OCI-LY3 (cell line): Measurements from ENCODE around the gene MN1.

Source experiments
- CTCF ChIP-seq: fragments of 200-600, 300-600 bp; sonication (generic); IDR thresholded peaks from 2 replicates; pipeline ENCODE4 v1.5.1; 2014; ENCODE audit warnings: antibody characterized with exemption, low read length, low read depth
- EZH2phosphoT487 ChIP-seq: fragments of 200-600 bp; shearing (Covaris generic); IDR thresholded peaks from 2 replicates; pipeline ENCODE4 v1.6.1; 2018; ENCODE audit warnings: antibody characterized with exemption, mixed run types, low read depth

- TF ChIP-seq CTCF (no peak), EZH2phosphoT487 (no peak)
These were observed 46.6 kb downstream of the MN1 start for GRCh38 chr22:27754888-27755480.
